NB4 (cell line): ENCODE results near the gene SLC12A5.

Experiments used
- MAX ChIP-seq: IDR thresholded peaks from 2 replicates; pipeline ENCODE4 v1.6.1; 2011; ENCODE audit warnings: low read depth, low read length
- MYC ChIP-seq: IDR thresholded peaks from 2 replicates; pipeline ENCODE4 v1.6.1; 2011; ENCODE audit warnings: low read depth, low read length
- POLR2A ChIP-seq: IDR thresholded peaks from 2 replicates; pipeline ENCODE4 v1.6.1; 2011; ENCODE audit warnings: mild to moderate bottlenecking; ENCODE audit not compliant: insufficient read length; ENCODE audit errors: extremely low read depth
- TF ChIP-seq, protein P1 (sequence below): IDR thresholded peaks from one replicate; pipeline ENCODE4 v1.5.1; 2012; ENCODE audit warnings: low read depth, low read length

DNA sequence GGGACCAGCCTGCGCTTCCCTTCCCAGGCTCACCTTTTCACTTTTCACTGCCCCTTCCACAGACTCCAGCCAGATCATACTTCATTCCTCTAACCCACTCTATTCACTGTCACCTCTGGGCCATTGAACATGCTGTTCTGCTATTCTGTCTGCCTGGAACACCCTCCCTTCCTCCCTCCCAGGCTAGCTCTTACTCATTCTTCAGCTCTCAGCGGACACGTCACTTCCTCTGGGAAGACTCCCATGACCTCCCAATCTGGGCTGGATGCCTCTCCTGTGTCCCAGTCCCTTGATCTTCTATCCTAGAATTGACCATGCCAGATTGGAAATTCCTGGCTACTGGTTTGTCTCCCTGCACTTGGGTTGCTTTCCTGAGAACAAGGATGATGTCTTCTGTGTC is 5.0 kb downstream of the SLC12A5 start:
- TF ChIP-seq MAX, result no peak
- TF ChIP-seq, protein P1, sequence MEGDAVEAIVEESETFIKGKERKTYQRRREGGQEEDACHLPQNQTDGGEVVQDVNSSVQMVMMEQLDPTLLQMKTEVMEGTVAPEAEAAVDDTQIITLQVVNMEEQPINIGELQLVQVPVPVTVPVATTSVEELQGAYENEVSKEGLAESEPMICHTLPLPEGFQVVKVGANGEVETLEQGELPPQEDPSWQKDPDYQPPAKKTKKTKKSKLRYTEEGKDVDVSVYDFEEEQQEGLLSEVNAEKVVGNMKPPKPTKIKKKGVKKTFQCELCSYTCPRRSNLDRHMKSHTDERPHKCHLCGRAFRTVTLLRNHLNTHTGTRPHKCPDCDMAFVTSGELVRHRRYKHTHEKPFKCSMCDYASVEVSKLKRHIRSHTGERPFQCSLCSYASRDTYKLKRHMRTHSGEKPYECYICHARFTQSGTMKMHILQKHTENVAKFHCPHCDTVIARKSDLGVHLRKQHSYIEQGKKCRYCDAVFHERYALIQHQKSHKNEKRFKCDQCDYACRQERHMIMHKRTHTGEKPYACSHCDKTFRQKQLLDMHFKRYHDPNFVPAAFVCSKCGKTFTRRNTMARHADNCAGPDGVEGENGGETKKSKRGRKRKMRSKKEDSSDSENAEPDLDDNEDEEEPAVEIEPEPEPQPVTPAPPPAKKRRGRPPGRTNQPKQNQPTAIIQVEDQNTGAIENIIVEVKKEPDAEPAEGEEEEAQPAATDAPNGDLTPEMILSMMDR, result no peak
- TF ChIP-seq POLR2A, result no peak
- TF ChIP-seq MYC, result no peak
